Activated B cell treated with CpG ODN at 0.5 μM for 24 hours (primary cell): ENCODE results near the gene MYPN. TPM values are rescaled to one million over a fixed set of nuclear protein-coding genes. Genes with fewer than 3 reads are reported as not detected.

Experiments
- ATAC-seq: fragments of 200-7000 bp; cut with Tn5 transposase; one replicate; pipeline ENCODE4 v1.10.0; 2021; ENCODE audit warnings: low read depth, mild to moderate bottlenecking, moderate library complexity
- CTCF ChIA-PET: fragments of 350-600 bp; sonication (Branson Sonifier 250); formaldehyde crosslinking; loops from one replicate; lab custom pipeline; 2021; ENCODE audit warnings: antibody characterized with exemption; lab: Charles Lee
- POLR2A ChIA-PET: fragments of 350-600 bp; sonication (Branson Sonifier 250); formaldehyde crosslinking; loops from one replicate; lab custom pipeline; 2021; ENCODE audit warnings: antibody characterized with exemption; lab: Charles Lee
- DNase-seq: peaks from one replicate; pipeline ENCODE4 v3.0.0; 2022
- H3K27ac Mint-ChIP-seq: one replicate; pipeline ENCODE4 v1.8.0; 2020; ENCODE audit warnings: mixed read lengths
- H3K27me3 Mint-ChIP-seq: one replicate; pipeline ENCODE4 v1.8.0; 2021; ENCODE audit warnings: mixed read lengths
- H3K36me3 Mint-ChIP-seq: one replicate; pipeline ENCODE4 v1.8.0; 2021; ENCODE audit warnings: low read depth, mixed read lengths
- H3K4me1 Mint-ChIP-seq: one replicate; pipeline ENCODE4 v1.8.0; 2021; ENCODE audit warnings: mixed read lengths
- H3K4me3 Mint-ChIP-seq: one replicate; pipeline ENCODE4 v1.8.0; 2020; ENCODE audit warnings: mild to moderate bottlenecking, mixed read lengths
- H3K9me3 Mint-ChIP-seq: one replicate; pipeline ENCODE4 v1.8.0; 2020; ENCODE audit warnings: mixed read lengths
- intact Hi-C: fragments of 100-400 bp; cut with micrococcal nuclease; formaldehyde crosslinking; loops from one replicate; pipeline ENCODE4 v1.15.1; 2024
- total RNA-seq: library from RNA; stranded (reverse); gene quantifications from 2 replicates; pipeline ENCODE4 v1.2.3, GENCODE V29; 2022
- TF ChIP-seq, protein P1 (sequence below): fragments of 200-600 bp; IDR thresholded peaks from one replicate; pipeline ENCODE4 v1.8.0; 2022; ENCODE audit warnings: antibody characterized with exemption, mild to moderate bottlenecking

MYPN gene
- total RNA-seq, 1 donor from 2014 or later: not detected

DNA sequence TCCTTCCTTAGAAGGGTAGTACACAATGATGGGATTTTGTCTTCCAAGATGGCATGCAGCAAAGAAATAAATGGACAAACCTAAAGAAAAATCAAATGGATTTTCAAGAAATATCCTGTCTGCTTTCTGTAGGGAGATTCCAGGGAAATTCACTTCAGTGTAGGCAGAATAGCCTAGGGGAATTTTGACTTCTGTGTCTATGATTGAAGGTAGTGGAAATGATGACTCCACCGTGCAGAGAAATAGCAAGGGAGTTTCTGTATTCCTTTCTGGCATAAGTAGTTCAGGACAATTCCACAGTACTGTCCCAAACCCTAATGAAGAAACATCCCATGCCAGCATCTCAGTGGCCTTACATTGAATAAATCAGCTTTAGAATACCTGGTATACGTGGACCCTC, 113.1 kb downstream of the MYPN start:
- ChIA-PET POLR2A (no interaction called here), CTCF (interaction anchor here (2.0 kb wide), 1 partner anchor 9 kb away, joined by 8 read pairs; no protein-coding TSS in a partner anchor)
- H3K9me3 Mint-ChIP-seq: no peaks in the 10 kb centered on the region
- DNase-seq (no peak), ATAC-seq (no peak)
- no peak overlapping the region for H3K4me3 Mint-ChIP-seq
- TF ChIP-seq, protein P1, sequence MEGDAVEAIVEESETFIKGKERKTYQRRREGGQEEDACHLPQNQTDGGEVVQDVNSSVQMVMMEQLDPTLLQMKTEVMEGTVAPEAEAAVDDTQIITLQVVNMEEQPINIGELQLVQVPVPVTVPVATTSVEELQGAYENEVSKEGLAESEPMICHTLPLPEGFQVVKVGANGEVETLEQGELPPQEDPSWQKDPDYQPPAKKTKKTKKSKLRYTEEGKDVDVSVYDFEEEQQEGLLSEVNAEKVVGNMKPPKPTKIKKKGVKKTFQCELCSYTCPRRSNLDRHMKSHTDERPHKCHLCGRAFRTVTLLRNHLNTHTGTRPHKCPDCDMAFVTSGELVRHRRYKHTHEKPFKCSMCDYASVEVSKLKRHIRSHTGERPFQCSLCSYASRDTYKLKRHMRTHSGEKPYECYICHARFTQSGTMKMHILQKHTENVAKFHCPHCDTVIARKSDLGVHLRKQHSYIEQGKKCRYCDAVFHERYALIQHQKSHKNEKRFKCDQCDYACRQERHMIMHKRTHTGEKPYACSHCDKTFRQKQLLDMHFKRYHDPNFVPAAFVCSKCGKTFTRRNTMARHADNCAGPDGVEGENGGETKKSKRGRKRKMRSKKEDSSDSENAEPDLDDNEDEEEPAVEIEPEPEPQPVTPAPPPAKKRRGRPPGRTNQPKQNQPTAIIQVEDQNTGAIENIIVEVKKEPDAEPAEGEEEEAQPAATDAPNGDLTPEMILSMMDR: no peak
- intact Hi-C loops: no loop called here
- H3K4me1 Mint-ChIP-seq: no peaks in the 10 kb centered on the region
- no peak overlapping the region for H3K27ac Mint-ChIP-seq
- H3K36me3 Mint-ChIP-seq: no peaks in the 10 kb centered on the region
- no peaks in the 10 kb centered on the region for H3K27me3 Mint-ChIP-seq

DNA sequence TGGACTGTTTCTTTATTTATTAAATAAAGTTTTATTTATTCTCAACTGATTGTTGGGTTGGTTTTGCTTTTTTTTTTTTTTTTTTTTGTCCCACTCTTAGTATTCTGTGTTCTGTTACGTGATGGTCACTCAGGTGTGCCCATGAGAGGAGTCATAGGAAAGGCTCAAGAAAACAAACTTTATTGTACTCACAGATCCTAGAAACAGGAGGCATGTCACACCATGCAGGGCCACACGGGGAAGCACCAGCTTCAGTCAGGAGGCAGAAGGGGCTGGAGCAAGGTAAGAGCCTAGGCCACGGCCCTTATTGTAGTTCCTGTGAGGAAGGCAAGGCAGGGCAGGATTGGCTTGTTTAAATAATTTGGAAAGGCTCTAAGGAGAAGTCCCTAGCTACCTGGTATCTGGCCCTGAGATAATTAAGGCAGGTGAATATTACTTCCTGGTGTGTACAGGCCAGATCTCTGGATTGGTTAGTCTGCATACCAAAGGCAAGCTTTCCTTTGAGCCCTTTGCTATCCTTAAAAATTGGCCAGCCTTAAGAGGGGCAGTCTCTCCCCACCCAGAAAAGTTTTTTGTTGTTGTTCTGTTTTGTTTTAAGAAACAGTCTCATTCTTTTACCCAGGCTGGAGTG, 114.4 kb downstream of the MYPN start:
- Mint-ChIP-seq H3K27ac (no peak overlapping the region), H3K4me1 (no peaks in the 10 kb centered on the region), H3K9me3 (no peaks in the 10 kb centered on the region), H3K4me3 (no peak overlapping the region), H3K27me3 (peaks cover 9% of the 10 kb centered on the region), H3K36me3 (no peaks in the 10 kb centered on the region)
- ATAC-seq (no peak), DNase-seq (no peak)
- TF ChIP-seq, protein P1: no peak
- intact Hi-C loops: no loop called here
- ChIA-PET POLR2A (interaction anchor here (0.9 kb wide), 1 partner anchor 11 kb away, joined by 8 read pairs; no protein-coding TSS in a partner anchor), CTCF (interaction anchor here (1.0 to 2.0 kb wide), 2 partner anchors 11 to 78 kb away, joined by 3 to 8 read pairs; no protein-coding TSS in a partner anchor)

DNA sequence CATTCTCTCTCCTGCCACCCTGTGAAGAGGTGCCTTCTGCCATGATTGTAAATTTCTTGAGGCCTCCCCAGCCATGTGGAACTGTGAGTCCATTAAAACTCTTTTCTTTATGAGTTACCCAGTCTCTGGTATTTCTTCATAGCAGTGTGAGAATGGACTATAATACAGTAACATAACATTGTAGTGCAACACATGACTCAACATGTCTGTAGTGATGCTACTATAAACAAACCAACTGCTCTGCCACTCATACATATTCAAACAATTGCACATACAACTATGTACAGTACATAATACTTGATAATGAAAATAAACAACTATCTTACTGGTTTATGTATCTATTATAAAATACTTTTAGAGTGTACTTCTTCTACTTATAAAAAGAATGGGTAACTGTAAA, 115.5 kb downstream of the MYPN start:
- ChIA-PET CTCF (no interaction called here), POLR2A (no interaction called here)
- Mint-ChIP-seq H3K9me3 (no peaks in the 10 kb centered on the region), H3K4me3 (no peak overlapping the region), H3K27me3 (peaks cover 13% of the 10 kb centered on the region), H3K36me3 (no peaks in the 10 kb centered on the region), H3K27ac (no peak overlapping the region), H3K4me1 (no peaks in the 10 kb centered on the region)
- TF ChIP-seq, protein P1: no peak
- ATAC-seq (no peak), DNase-seq (no peak)
- intact Hi-C loops: no loop called here

DNA sequence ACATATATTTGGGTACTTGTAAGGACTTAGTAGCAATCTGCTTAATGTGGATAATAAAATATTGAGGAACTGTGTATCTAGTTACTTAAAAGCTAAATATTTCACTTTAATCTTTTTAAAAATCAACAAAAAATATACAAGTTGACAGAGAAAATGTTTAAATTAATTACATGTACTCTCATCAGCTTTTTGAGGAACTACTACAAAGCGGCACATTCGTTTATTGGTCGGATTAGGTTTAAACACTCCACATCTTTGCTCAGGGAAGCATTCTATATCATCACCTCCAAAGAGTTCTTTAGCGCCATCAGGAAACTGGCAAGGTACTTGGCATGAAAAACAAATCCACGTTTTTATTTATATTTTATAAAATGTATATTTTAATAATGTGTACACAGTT, 121.0 kb downstream of the MYPN start:
- ChIA-PET POLR2A (interaction anchor here (0.6 to 1.2 kb wide), 2 partner anchors 102 to 103 kb away, joined by 3 to 5 read pairs; partner anchors contain the start of gene HNRNPH3), CTCF (interaction anchor here (1.8 to 2.8 kb wide), 2 partner anchors 72 to 118 kb away, joined by 4 to 24 read pairs; no protein-coding TSS in a partner anchor)
- Mint-ChIP-seq H3K4me1 (peaks cover 8% of the 10 kb centered on the region), H3K27me3 (peaks cover 38% of the 10 kb centered on the region), H3K36me3 (no peaks in the 10 kb centered on the region), H3K4me3 (peak overlapping the region; percentile 81), H3K9me3 (no peaks in the 10 kb centered on the region), H3K27ac (no peak overlapping the region)
- ATAC-seq: no peak
- intact Hi-C loops: loop anchor here (5.0 kb wide), 1 partner anchor 72 kb away; no protein-coding TSS in a partner anchor
- no peak for DNase-seq
- TF ChIP-seq, protein P1: no peak

DNA sequence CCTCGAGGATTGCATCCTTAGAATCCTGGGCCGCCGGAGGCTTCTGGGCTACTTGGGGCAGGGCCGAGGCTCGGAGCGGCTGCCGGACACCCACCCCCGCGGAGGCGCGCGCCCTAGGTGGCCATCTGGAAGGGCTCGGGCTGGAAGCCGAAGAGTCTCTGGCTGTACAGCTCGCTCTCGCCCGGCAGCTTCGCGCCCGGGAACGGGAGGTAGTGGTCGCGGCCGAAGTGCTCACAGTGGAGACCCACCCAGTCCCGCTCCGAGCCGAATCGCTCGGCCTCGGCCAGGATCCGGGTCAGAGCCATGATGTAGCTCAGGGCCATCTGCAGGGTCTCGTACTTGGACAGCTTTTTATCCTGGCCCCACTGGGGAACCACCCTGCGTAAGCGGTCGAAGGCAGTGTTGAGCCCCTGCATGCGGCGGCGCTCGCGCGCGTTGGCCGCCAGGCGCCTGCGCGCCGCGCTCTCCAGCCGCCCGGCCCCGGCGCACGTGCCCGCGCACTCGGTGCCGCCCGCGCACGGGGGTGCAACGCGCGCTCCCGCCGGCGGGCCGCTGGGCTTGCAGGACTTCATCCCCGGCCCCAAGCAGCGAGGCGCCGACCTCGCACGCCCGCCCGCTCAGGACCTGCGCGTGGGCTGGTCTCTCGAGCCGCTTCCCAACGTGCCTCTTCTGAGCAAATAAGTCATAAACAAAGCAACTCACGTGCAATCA, 122.0 kb downstream of the MYPN start:
- peaks cover 8% of the 10 kb centered on the region for H3K4me1 Mint-ChIP-seq
- ChIA-PET CTCF (interaction anchor here (0.7 to 2.8 kb wide), 3 partner anchors 18 to 117 kb away, joined by 3 to 24 read pairs (median 4); no protein-coding TSS in a partner anchor), POLR2A (interaction anchor here (1.2 kb wide), 1 partner anchor 101 kb away, joined by 5 read pairs; the partner anchor contains the start of gene HNRNPH3)
- no peaks in the 10 kb centered on the region for H3K9me3 Mint-ChIP-seq
- ATAC-seq (peak; percentile 85), DNase-seq (peak; percentile 46)
- intact Hi-C loops: loop anchor here (1.0 to 5.0 kb wide), 2 partner anchors 71 to 100 kb away; no protein-coding TSS in a partner anchor
- H3K27ac Mint-ChIP-seq: no peak overlapping the region
- peak overlapping the region; percentile 81 for H3K4me3 Mint-ChIP-seq
- TF ChIP-seq, protein P1: no peak
- H3K27me3 Mint-ChIP-seq: peaks cover 38% of the 10 kb centered on the region
- no peaks in the 10 kb centered on the region for H3K36me3 Mint-ChIP-seq
